ENCODE data around the gene ST8SIA2.

The ST8SIA2 gene

GRCh38 chr15:92384381-92384780 is 9.3 kb upstream of the ST8SIA2 start:
- H3K27me3 Mint-ChIP-seq (ENCODE audit: low read depth) = peaks cover 60% of the 10 kb centered on the region
- H3K4me3 Mint-ChIP-seq = no peak overlapping the region
- H3K9me3 Mint-ChIP-seq = no peaks in the 10 kb centered on the region
- no peaks in the 10 kb centered on the region for H3K4me1 Mint-ChIP-seq (ENCODE audit: low read depth)
- no peak overlapping the region for H3K27ac Mint-ChIP-seq
- H3K36me3 Mint-ChIP-seq (ENCODE audit: low read depth) = no peaks in the 10 kb centered on the region

- H3K27me3 Mint-ChIP-seq (ENCODE audit: low read depth) = peaks cover 64% of the 10 kb centered on the region
- no peak overlapping the region for H3K27ac Mint-ChIP-seq
- H3K36me3 Mint-ChIP-seq (ENCODE audit: low read depth) = no peaks in the 10 kb centered on the region
- no peak overlapping the region for H3K4me3 Mint-ChIP-seq
- H3K9me3 Mint-ChIP-seq = no peaks in the 10 kb centered on the region
- no peaks in the 10 kb centered on the region for H3K4me1 Mint-ChIP-seq (ENCODE audit: low read depth)
Observed at GRCh38 chr15:92385096-92385495, 8.6 kb upstream of the ST8SIA2 start.

GRCh38 chr15:92391640-92392039 is 2.0 kb upstream of the ST8SIA2 start:
- peaks cover 85% of the 10 kb centered on the region for H3K27me3 Mint-ChIP-seq (ENCODE audit: low read depth)
- H3K4me1 Mint-ChIP-seq (ENCODE audit: low read depth) = peaks cover 1% of the 10 kb centered on the region
- H3K9me3 Mint-ChIP-seq = no peaks in the 10 kb centered on the region
- no peak overlapping the region for H3K27ac Mint-ChIP-seq
- H3K4me3 Mint-ChIP-seq = no peak overlapping the region
- H3K36me3 Mint-ChIP-seq (ENCODE audit: low read depth) = no peaks in the 10 kb centered on the region

GRCh38 chr15:92392462-92392861 is 1.2 kb upstream of the ST8SIA2 start:
- Mint-ChIP-seq H3K27me3 (ENCODE audit: low read depth) (peaks cover 83% of the 10 kb centered on the region), H3K4me3 (no peak overlapping the region), H3K9me3 (no peaks in the 10 kb centered on the region), H3K27ac (no peak overlapping the region), H3K4me1 (ENCODE audit: low read depth) (peaks cover 1% of the 10 kb centered on the region), H3K36me3 (ENCODE audit: low read depth) (no peaks in the 10 kb centered on the region)

GRCh38 chr15:92393980-92394308 is 263 bp downstream of the ST8SIA2 start:
- Mint-ChIP-seq H3K9me3 (no peaks in the 10 kb centered on the region), H3K27ac (no peak overlapping the region), H3K4me1 (ENCODE audit: low read depth) (peaks cover 1% of the 10 kb centered on the region), H3K36me3 (ENCODE audit: low read depth) (no peaks in the 10 kb centered on the region), H3K27me3 (ENCODE audit: low read depth) (peaks cover 74% of the 10 kb centered on the region), H3K4me3 (no peak overlapping the region)

GRCh38 chr15:92394309-92395097 is 822 bp downstream of the ST8SIA2 start:
- Mint-ChIP-seq H3K9me3 (no peaks in the 10 kb centered on the region), H3K4me1 (ENCODE audit: low read depth) (peaks cover 1% of the 10 kb centered on the region), H3K36me3 (ENCODE audit: low read depth) (no peaks in the 10 kb centered on the region), H3K27ac (no peak overlapping the region), H3K4me3 (no peak overlapping the region), H3K27me3 (ENCODE audit: low read depth) (peaks cover 69% of the 10 kb centered on the region)

- Mint-ChIP-seq H3K9me3 (no peaks in the 10 kb centered on the region), H3K4me3 (no peak overlapping the region), H3K27ac (no peak overlapping the region), H3K36me3 (ENCODE audit: low read depth) (no peaks in the 10 kb centered on the region), H3K4me1 (ENCODE audit: low read depth) (peaks cover 1% of the 10 kb centered on the region), H3K27me3 (ENCODE audit: low read depth) (peaks cover 66% of the 10 kb centered on the region)
Observed at GRCh38 chr15:92395098-92395635, 1.5 kb downstream of the ST8SIA2 start.

GRCh38 chr15:92399271-92399950 is 5.7 kb downstream of the ST8SIA2 start:
- Mint-ChIP-seq H3K9me3 (no peaks in the 10 kb centered on the region), H3K4me1 (ENCODE audit: low read depth) (no peaks in the 10 kb centered on the region), H3K27me3 (ENCODE audit: low read depth) (peaks cover 30% of the 10 kb centered on the region), H3K4me3 (no peak overlapping the region), H3K27ac (no peak overlapping the region), H3K36me3 (ENCODE audit: low read depth) (no peaks in the 10 kb centered on the region)

- Mint-ChIP-seq H3K9me3 (no peaks in the 10 kb centered on the region), H3K36me3 (ENCODE audit: low read depth) (no peaks in the 10 kb centered on the region), H3K27me3 (ENCODE audit: low read depth) (peaks cover 20% of the 10 kb centered on the region), H3K27ac (no peak overlapping the region), H3K4me1 (ENCODE audit: low read depth) (no peaks in the 10 kb centered on the region), H3K4me3 (no peak overlapping the region)
Observed at GRCh38 chr15:92400573-92400972, 6.9 kb downstream of the ST8SIA2 start.

GRCh38 chr15:92400980-92401787 is 7.5 kb downstream of the ST8SIA2 start:
- Mint-ChIP-seq H3K4me3 (no peak overlapping the region), H3K9me3 (no peaks in the 10 kb centered on the region), H3K27ac (no peak overlapping the region), H3K27me3 (ENCODE audit: low read depth) (peaks cover 14% of the 10 kb centered on the region), H3K4me1 (ENCODE audit: low read depth) (no peaks in the 10 kb centered on the region), H3K36me3 (ENCODE audit: low read depth) (no peaks in the 10 kb centered on the region)

- Mint-ChIP-seq H3K4me3 (no peak overlapping the region), H3K36me3 (ENCODE audit: low read depth) (no peaks in the 10 kb centered on the region), H3K27ac (no peak overlapping the region), H3K9me3 (no peaks in the 10 kb centered on the region), H3K27me3 (ENCODE audit: low read depth) (peaks cover 10% of the 10 kb centered on the region), H3K4me1 (ENCODE audit: low read depth) (no peaks in the 10 kb centered on the region)
Observed at GRCh38 chr15:92402751-92403150, 9.1 kb downstream of the ST8SIA2 start.

GRCh38 chr15:92405942-92406341 is 12.3 kb downstream of the ST8SIA2 start:
- Mint-ChIP-seq H3K27me3 (ENCODE audit: low read depth) (peaks cover 4% of the 10 kb centered on the region), H3K4me3 (no peak overlapping the region), H3K9me3 (no peaks in the 10 kb centered on the region), H3K27ac (no peak overlapping the region), H3K36me3 (ENCODE audit: low read depth) (no peaks in the 10 kb centered on the region), H3K4me1 (ENCODE audit: low read depth) (no peaks in the 10 kb centered on the region)

- Mint-ChIP-seq H3K4me3 (no peak overlapping the region), H3K27me3 (ENCODE audit: low read depth) (peaks cover 7% of the 10 kb centered on the region), H3K36me3 (ENCODE audit: low read depth) (no peaks in the 10 kb centered on the region), H3K9me3 (no peaks in the 10 kb centered on the region), H3K27ac (no peak overlapping the region), H3K4me1 (ENCODE audit: low read depth) (no peaks in the 10 kb centered on the region)
Observed at GRCh38 chr15:92407321-92407720, 13.6 kb downstream of the ST8SIA2 start.

GRCh38 chr15:92407916-92408315 is 14.2 kb downstream of the ST8SIA2 start:
- H3K4me1 Mint-ChIP-seq (ENCODE audit: low read depth) = no peaks in the 10 kb centered on the region
- no peak overlapping the region for H3K27ac Mint-ChIP-seq
- H3K27me3 Mint-ChIP-seq (ENCODE audit: low read depth) = peaks cover 7% of the 10 kb centered on the region
- H3K36me3 Mint-ChIP-seq (ENCODE audit: low read depth) = no peaks in the 10 kb centered on the region
- no peak overlapping the region for H3K4me3 Mint-ChIP-seq
- H3K9me3 Mint-ChIP-seq = no peaks in the 10 kb centered on the region
